Measurements from ENCODE around the gene DLG5.

- TF ChIP-seq CTCF (IDR thresholded peaks at IDR 0.05) (no peak), POLR2A (IDR thresholded peaks at IDR 0.05) (no peak)
Measured at GRCh38 chr10:77796311-77796915, 130.1 kb downstream of the DLG5 start.

Data from heart left ventricle (tissue), 13 donors.